Measurements from ENCODE around the gene BTG4. TPM values are rescaled to one million over a fixed set of nuclear protein-coding genes. Genes with fewer than 3 reads are reported as not detected.

Gene BTG4
- total and polyA plus RNA-seq, 9 donors: 0.34 TPM; not detected in 8

DNA sequence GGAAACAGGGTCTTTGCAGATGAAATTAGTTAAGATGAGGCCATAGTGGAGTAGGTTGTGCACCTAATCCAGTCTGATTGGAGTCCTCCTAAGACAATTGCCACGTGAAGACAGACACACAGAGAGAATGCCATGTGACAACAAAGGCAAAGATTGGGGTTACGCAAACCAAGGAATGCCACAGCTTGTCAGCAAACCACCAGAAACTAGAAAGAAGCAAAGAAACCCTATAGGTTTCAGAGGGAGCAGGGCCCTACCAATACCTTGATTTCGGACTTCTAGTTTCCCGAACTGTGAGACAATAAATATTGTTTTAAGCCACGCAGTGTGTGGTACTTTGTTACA is 20.2 kb upstream of the BTG4 start:
- WGBS, 3 donors: 84 to 90% (median 90%) methylated on average over 5 of the region's 5 CpGs
- intact Hi-C loops (cut with DNase I): no loop called here

DNA sequence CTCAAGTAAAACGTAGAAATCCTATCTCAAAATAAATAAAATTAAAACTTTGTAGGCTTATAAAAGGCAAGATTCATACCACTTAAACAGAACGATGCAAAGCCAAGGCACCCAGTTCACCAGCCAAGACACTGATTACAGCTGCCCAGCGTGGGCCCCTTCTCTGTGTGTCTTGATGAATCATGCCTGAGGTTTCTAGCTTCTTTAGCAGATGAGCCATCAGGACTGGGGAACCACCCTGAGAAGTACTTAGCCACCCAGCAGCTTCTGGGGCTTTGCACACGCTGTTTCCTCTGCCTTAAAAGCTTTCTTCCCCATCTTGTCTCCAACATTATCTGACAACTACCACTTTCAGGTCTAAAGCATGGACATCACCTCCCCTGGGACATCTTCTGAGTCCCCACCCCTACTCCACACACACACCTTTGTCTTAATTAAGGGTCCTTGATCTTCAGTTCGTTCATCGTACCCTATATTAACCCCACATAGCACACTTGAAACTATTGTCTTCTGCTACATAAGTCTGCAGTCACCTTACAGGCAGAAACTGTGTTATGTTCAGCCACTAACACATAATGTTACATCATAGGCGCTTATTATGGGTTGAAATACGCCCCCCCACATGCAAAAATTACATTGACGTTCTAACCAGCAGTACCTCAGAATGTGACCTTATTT is 19.6 kb upstream of the BTG4 start:
- Histone ChIP-seq H3K4me3 (no peak overlapping the region), H3K9me3 (no peaks in the 10 kb centered on the region), H3K27me3 (no peaks in the 10 kb centered on the region), H3K4me1 (ENCODE audit: insufficient read depth) (no peaks in the 10 kb centered on the region), H3K27ac (no peak overlapping the region), H3K36me3 (no peaks in the 10 kb centered on the region)
- 77 to 79% (median 77%) methylated on average over 9 of the region's 9 CpGs for WGBS, 3 donors
- intact Hi-C loops (cut with DNase I): no loop called here
- no peak for DNase-seq
- TF ChIP-seq, protein P1, sequence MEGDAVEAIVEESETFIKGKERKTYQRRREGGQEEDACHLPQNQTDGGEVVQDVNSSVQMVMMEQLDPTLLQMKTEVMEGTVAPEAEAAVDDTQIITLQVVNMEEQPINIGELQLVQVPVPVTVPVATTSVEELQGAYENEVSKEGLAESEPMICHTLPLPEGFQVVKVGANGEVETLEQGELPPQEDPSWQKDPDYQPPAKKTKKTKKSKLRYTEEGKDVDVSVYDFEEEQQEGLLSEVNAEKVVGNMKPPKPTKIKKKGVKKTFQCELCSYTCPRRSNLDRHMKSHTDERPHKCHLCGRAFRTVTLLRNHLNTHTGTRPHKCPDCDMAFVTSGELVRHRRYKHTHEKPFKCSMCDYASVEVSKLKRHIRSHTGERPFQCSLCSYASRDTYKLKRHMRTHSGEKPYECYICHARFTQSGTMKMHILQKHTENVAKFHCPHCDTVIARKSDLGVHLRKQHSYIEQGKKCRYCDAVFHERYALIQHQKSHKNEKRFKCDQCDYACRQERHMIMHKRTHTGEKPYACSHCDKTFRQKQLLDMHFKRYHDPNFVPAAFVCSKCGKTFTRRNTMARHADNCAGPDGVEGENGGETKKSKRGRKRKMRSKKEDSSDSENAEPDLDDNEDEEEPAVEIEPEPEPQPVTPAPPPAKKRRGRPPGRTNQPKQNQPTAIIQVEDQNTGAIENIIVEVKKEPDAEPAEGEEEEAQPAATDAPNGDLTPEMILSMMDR (IDR thresholded peaks at IDR 0.05): no peak
- TF ChIP-seq POLR2A (IDR thresholded peaks at IDR 0.05) (no peak), EP300 (IDR thresholded peaks at IDR 0.05) (no peak)

More for the DNA sequence above, 20.2 kb upstream of the BTG4 start:
- no peaks in the 10 kb centered on the region for H3K36me3 ChIP-seq
- H3K27me3 ChIP-seq: no peaks in the 10 kb centered on the region
- H3K4me3 ChIP-seq: no peak overlapping the region
- no peak for DNase-seq
- no peaks in the 10 kb centered on the region for H3K9me3 ChIP-seq
- no peak overlapping the region for H3K27ac ChIP-seq
- no peaks in the 10 kb centered on the region for H3K4me1 ChIP-seq (ENCODE audit: insufficient read depth)
- TF ChIP-seq, protein P1 (IDR thresholded peaks at IDR 0.05): no peak
- TF ChIP-seq EP300 (IDR thresholded peaks at IDR 0.05) (no peak), POLR2A (IDR thresholded peaks at IDR 0.05) (no peak)

DNA sequence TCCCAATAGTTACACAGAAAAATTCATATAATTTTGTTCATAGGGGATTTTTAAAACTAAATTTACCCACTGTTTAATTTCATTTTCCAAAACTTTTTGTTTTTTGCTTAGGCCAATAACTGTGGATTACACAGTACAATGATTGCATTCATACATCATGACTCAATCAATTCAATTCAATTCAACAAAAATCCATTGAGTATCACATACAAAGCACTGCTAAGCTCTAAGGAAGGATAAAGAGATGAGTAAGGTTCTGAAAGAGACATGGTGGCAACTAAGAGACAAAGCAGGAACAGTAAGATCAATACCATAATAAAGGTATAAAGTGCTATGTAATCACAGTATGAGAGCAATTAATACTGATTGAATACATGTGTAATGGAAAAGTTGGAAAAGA is 18.9 kb upstream of the BTG4 start:
- TF ChIP-seq, protein P1 (IDR thresholded peaks at IDR 0.05): no peak
- TF ChIP-seq POLR2A (IDR thresholded peaks at IDR 0.05): no peak
- TF ChIP-seq EP300 (IDR thresholded peaks at IDR 0.05): no peak
- Histone ChIP-seq H3K27ac (no peak overlapping the region), H3K4me1 (ENCODE audit: insufficient read depth) (no peaks in the 10 kb centered on the region), H3K27me3 (no peaks in the 10 kb centered on the region), H3K36me3 (no peaks in the 10 kb centered on the region), H3K9me3 (no peaks in the 10 kb centered on the region), H3K4me3 (no peak overlapping the region)
- intact Hi-C loops (cut with DNase I): no loop called here
- no peak for DNase-seq

DNA sequence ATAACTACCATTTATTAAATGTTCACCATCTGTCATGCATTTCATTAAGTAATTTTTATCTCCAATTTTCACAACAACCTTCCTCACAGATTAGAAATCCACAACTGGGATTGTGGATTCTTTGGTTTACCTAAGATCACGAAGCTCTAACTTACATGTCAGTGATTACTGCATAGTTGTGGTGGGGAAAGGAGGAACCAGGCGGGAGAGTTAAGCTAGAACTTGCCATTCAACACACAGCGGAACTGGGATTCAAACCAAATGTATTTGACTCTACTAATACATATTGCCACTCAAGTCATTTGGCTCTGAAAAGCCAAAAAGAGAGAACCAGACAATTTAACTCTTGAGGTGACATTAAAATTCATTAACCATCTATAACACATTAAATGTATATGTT is 17.9 kb upstream of the BTG4 start:
- no peak overlapping the region for H3K27ac ChIP-seq
- no peak for TF ChIP-seq EP300 (IDR thresholded peaks at IDR 0.05)
- TF ChIP-seq, protein P1 (IDR thresholded peaks at IDR 0.05): no peak
- no peak for TF ChIP-seq POLR2A (IDR thresholded peaks at IDR 0.05)
- intact Hi-C loops (cut with DNase I): no loop called here
- DNase-seq: no peak
- no peaks in the 10 kb centered on the region for H3K27me3 ChIP-seq
- no peaks in the 10 kb centered on the region for H3K36me3 ChIP-seq
- no peaks in the 10 kb centered on the region for H3K4me1 ChIP-seq (ENCODE audit: insufficient read depth)
- H3K4me3 ChIP-seq: no peak overlapping the region
- 53 to 61% (median 59%) methylated on average over 3 of the region's 3 CpGs for WGBS, 3 donors
- H3K9me3 ChIP-seq: no peaks in the 10 kb centered on the region
